Type B pancreatic cell (in vitro differentiated cells): ENCODE results near the gene NKAIN2. TPM values are rescaled to one million over a fixed set of nuclear protein-coding genes. Genes with fewer than 3 reads are reported as not detected.
"Not testable (repeated sequence)": the region's sequence is repeated elsewhere in the genome, so short reads cannot be mapped to it uniquely, and the experiment has no call there.

Experiments used
- DNase-seq: peaks from one replicate; pipeline ENCODE4 v3.0.0; 2021; ENCODE audit warnings: mixed read lengths; ENCODE audit not compliant: unreplicated experiment; ENCODE audit errors: extremely low spot score
- H3K27ac Mint-ChIP-seq: 2 replicates; pipeline ENCODE4 v1.8.0; 2021; ENCODE audit warnings: mild to moderate bottlenecking, mixed read lengths
- H3K27me3 Mint-ChIP-seq: 2 replicates; pipeline ENCODE4 v1.8.0; 2021; ENCODE audit warnings: mixed read lengths
- H3K36me3 Mint-ChIP-seq: 2 replicates; pipeline ENCODE4 v1.8.0; 2021; ENCODE audit warnings: mixed read lengths
- H3K4me1 Mint-ChIP-seq: one replicate; pipeline ENCODE4 v1.8.0; 2021; ENCODE audit warnings: mixed read lengths; ENCODE audit not compliant: unreplicated experiment
- H3K4me3 Mint-ChIP-seq: 2 replicates; pipeline ENCODE4 v1.8.0; 2021; ENCODE audit warnings: mild to moderate bottlenecking, mixed read lengths
- H3K9me3 Mint-ChIP-seq: 2 replicates; pipeline ENCODE4 v1.8.0; 2021; ENCODE audit warnings: mixed read lengths
- CTCF ChIP-seq: fragments of 200-600 bp; sonication (generic); conservative IDR thresholded peaks from 2 replicates; pipeline ENCODE4 v1.5.0; 2021; ENCODE audit warnings: antibody characterized with exemption, mild to moderate bottlenecking
- total RNA-seq: library from RNA; stranded (reverse); gene quantifications from 2 replicates; pipeline ENCODE4 v1.2.1, GENCODE V29; 2021; ENCODE audit warnings: low replicate concordance

NKAIN2 gene
- total RNA-seq, 1 donor from 2014 or later: 1.7 TPM

GRCh38 chr6:123966618-123967017 is 163.0 kb downstream of the NKAIN2 start:
- H3K9me3 Mint-ChIP-seq: no peaks in the 10 kb centered on the region
- no peak for TF ChIP-seq CTCF

GRCh38 chr6:123967905-123968304 is 164.2 kb downstream of the NKAIN2 start:
- Mint-ChIP-seq H3K36me3 (no peaks in the 10 kb centered on the region), H3K27ac (no peak overlapping the region), H3K27me3 (peaks cover 6% of the 10 kb centered on the region), H3K9me3 (no peaks in the 10 kb centered on the region), H3K4me3 (no peak overlapping the region), H3K4me1 (no peaks in the 10 kb centered on the region)
- DNase-seq: no peak
- no peak for TF ChIP-seq CTCF

More at GRCh38 chr6:123966618-123967017, 163.0 kb downstream of the NKAIN2 start:
- Mint-ChIP-seq H3K27me3 (peaks cover 6% of the 10 kb centered on the region), H3K27ac (no peak overlapping the region), H3K4me3 (no peak overlapping the region), H3K4me1 (no peaks in the 10 kb centered on the region), H3K36me3 (no peaks in the 10 kb centered on the region)
- no peak for DNase-seq

GRCh38 chr6:123972600-123973294 is 169.1 kb downstream of the NKAIN2 start:
- no peak for TF ChIP-seq CTCF
- no peak for DNase-seq
- no peak overlapping the region for H3K27ac Mint-ChIP-seq
- no peaks in the 10 kb centered on the region for H3K4me1 Mint-ChIP-seq
- no peaks in the 10 kb centered on the region for H3K9me3 Mint-ChIP-seq
- H3K4me3 Mint-ChIP-seq: no peak overlapping the region
- H3K36me3 Mint-ChIP-seq: no peaks in the 10 kb centered on the region
- no peaks in the 10 kb centered on the region for H3K27me3 Mint-ChIP-seq

- no peaks in the 10 kb centered on the region for H3K9me3 Mint-ChIP-seq
- H3K27me3 Mint-ChIP-seq: no peaks in the 10 kb centered on the region
- no peak overlapping the region for H3K27ac Mint-ChIP-seq
- H3K4me3 Mint-ChIP-seq: no peak overlapping the region
- DNase-seq: no peak
- H3K36me3 Mint-ChIP-seq: no peaks in the 10 kb centered on the region
- H3K4me1 Mint-ChIP-seq: peaks cover 5% of the 10 kb centered on the region
- no peak for TF ChIP-seq CTCF
These were observed 176.6 kb downstream of the NKAIN2 start for GRCh38 chr6:123980311-123980710.

GRCh38 chr6:123986938-123987337 is 183.3 kb downstream of the NKAIN2 start:
- Mint-ChIP-seq H3K36me3 (no peaks in the 10 kb centered on the region), H3K4me1 (peaks cover 5% of the 10 kb centered on the region), H3K27me3 (no peaks in the 10 kb centered on the region), H3K27ac (no peak overlapping the region), H3K4me3 (no peak overlapping the region), H3K9me3 (no peaks in the 10 kb centered on the region)
- TF ChIP-seq CTCF: no peak
- no peak for DNase-seq

- not testable (repeated sequence) for DNase-seq, H3K9me3 Mint-ChIP-seq, H3K4me3 Mint-ChIP-seq
These were observed 186.3 kb downstream of the NKAIN2 start for GRCh38 chr6:123989918-123990317.

More at GRCh38 chr6:123989918-123990317, 186.3 kb downstream of the NKAIN2 start:
- H3K4me1 Mint-ChIP-seq, H3K27ac Mint-ChIP-seq, H3K36me3 Mint-ChIP-seq, H3K27me3 Mint-ChIP-seq: not testable (repeated sequence)
